Head of caudate nucleus (tissue), 42 donors: ENCODE data around the gene CHSY3.

ENCODE experiments used
- DNase-seq, 42 donors: peaks; one replicate each; pipeline versions ENCODE4 v3.0.0 to v3.0.0-alpha.2; 2020 to 2021; ENCODE audit warnings: mixed read lengths in 7 of 42
- intact Hi-C: fragments of 100-400 bp; cut with DNase I; formaldehyde crosslinking; loops from one replicate; pipeline ENCODE4 v1.15.0; 2022

CHSY3 gene

GRCh38 chr5:130116972-130117371 lies 212.7 kb downstream of the CHSY3 start:
- DNase-seq, result no peak
- intact Hi-C loops, result no loop called here

DNA sequence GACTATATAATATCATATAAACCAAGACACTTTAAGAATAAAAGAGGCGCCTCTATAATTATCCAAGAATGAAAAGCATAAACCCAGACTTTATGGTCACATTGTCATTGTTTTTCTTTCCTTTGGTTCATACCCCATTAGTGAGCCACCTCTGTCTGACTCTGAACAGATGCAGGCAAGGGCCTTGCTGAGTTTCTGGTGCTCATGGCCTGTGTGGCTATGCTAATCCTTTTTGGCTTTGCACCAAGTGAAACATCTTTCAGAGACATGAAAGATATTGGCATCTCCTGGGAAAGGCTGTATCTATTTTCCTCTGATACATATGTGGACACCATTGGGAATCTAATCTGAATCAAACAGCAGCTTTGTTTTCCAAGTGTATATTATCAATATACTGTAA lies 222.5 kb downstream of the CHSY3 start:
- intact Hi-C loops, result no loop called here
- DNase-seq, result no peak

- intact Hi-C loops, result no loop called here
- DNase-seq, result peak in 1 of 42 donors; percentile 19
These were observed 231.2 kb downstream of the CHSY3 start for GRCh38 chr5:130135506-130135905.

DNA sequence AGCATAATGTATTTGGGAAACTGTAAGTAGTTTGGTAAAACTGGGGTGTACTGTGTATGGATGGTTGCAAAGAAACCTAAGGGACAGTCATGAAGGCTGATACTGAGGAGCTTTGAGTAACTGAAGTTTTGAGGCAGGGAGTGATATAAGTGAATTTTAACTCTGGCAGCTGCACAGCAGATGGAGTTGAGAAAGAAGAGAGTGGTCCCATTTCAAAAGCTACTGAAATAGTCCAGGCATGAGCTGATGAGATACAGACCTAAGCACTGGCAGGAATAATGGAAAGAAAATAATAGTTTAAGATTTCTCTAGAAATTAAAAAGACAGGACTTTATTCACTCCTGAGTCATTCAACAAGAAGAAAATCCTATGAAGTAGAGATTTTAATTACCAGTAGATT lies 232.0 kb downstream of the CHSY3 start:
- intact Hi-C loops, result no loop called here
- DNase-seq, result no peak

GRCh38 chr5:130137681-130138080 lies 233.4 kb downstream of the CHSY3 start:
- DNase-seq, result no peak
- intact Hi-C loops, result no loop called here

- intact Hi-C loops, result no loop called here
- no peak for DNase-seq
These were observed 234.3 kb downstream of the CHSY3 start for GRCh38 chr5:130138406-130139045.

DNA sequence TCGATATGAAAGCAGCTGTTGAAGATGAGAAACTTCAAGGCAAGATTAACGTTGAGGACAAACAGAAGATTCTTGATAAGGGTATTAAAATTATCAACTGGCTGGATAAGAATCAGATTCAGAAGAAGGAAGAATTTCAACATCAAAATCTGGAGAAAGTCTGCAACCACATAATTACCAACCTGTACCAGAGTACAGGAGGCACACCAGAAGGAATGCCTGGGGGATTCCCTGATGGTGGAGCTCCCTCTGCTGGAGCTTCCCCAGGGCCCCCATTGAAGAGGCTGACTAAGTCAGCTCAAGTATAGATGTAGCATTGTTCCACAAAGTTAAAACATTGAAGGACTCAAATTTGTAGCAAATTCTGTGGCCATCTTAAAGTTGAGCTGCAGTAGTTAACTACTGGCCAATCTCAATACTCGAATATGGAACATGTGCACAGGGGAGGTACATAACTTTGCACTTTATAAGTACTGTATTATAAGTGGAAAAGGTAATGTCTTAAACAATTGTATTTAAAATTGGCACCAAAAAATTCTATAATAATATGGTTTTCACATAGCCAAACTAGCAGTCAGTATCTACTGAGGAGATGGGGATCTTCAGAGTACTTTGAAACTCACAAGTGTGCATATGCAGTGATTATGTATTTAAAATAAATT lies 237.5 kb downstream of the CHSY3 start:
- intact Hi-C loops, result no loop called here
- peak in 40 of 42 donors; percentile 11 to 85 (median 53) for DNase-seq

DNA sequence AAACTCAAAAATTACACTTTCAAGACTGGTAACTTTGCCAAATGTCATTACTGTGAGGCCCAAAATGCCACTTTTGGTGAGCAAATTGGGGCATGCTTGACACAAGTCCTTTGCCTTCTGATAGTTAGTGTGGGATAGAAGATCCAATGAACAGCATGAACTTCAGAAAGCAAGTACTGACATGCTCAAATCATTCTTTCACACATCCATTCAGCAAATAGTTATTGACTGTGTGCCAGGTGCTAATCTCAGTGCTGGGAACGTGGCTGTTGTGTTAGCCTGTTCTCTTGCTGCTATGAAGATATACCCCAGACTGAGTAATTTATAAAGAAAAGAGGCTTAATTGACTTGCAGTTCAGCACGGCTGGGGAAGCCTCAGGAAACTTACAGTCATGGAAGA lies 247.0 kb downstream of the CHSY3 start:
- intact Hi-C loops, result no loop called here
- DNase-seq, result no peak

DNA sequence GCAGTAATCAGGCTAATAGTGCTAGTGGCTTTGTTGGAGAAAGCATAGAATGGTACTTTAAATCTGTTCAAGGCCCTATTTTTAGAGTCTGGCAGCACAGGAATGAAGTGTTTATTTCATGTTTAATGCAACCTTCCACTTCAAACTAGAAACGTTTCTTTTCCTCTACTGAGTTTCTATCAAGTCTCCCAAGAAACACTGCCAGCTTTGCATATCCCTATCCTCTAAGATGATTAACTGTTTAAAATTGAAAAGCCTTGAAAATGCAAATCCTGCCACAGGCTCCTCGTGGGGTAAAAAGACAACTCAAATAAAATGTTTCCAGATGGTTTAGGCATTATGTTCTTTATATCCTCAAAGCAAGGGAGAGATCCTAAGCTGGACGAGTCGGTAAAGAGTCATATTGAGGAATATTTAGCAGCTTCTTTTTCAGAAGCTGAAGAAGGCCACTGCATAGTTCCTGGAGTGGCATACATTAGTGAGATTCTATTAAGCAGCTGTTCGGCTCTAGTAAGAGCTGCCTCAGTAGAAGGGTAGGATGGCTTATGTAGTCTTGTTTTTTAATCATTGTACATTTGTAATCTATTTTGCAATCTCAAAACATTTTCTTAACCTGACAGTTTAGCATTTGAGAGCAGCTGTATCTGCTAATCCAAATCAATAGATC lies 251.2 kb downstream of the CHSY3 start:
- intact Hi-C loops, result no loop called here
- DNase-seq, result no peak

- intact Hi-C loops, result no loop called here
- DNase-seq, result no peak
These were observed 253.8 kb downstream of the CHSY3 start for GRCh38 chr5:130158036-130158435.

- intact Hi-C loops, result no loop called here
- no peak for DNase-seq
These were observed 255.7 kb downstream of the CHSY3 start for GRCh38 chr5:130159968-130160367.

- DNase-seq, result peak in 1 of 42 donors; percentile 14
- intact Hi-C loops, result no loop called here
These were observed 260.7 kb downstream of the CHSY3 start for GRCh38 chr5:130164966-130165365.

DNA sequence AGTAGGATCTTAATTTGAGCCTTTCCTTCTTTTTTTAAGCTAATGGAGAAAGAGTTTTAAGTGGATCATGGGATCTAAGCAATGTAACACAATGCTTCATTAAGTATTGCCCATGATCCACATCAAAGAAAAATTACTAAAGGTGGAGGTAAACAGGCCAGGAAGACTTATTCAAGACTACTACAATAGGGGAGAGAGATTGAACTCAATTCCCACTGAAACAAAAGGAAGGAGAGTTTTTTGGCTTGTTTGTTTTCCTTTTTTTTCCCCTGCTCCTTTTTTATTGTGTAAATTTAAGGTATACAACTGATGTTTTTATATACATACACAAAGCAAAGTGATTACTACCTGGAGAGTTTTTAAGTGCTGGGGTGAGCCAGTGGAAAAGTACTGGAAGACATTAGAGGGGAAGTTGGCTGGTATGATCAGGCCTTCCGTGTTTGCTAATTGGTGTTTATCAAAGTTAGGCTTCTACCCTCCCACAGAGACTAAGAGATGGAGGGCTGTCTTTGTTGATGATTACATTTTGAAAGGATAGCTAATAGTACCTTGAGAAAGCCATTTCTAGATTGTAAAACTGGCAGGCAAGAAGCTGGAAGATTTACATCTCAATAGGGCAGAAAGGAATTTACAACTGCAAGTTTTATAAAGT lies 262.7 kb downstream of the CHSY3 start:
- no peak for DNase-seq
- intact Hi-C loops, result no loop called here

GRCh38 chr5:130168211-130168610 lies 263.9 kb downstream of the CHSY3 start:
- intact Hi-C loops, result no loop called here
- peak in 24 of 42 donors; percentile 8 to 74 (median 30) for DNase-seq

DNA sequence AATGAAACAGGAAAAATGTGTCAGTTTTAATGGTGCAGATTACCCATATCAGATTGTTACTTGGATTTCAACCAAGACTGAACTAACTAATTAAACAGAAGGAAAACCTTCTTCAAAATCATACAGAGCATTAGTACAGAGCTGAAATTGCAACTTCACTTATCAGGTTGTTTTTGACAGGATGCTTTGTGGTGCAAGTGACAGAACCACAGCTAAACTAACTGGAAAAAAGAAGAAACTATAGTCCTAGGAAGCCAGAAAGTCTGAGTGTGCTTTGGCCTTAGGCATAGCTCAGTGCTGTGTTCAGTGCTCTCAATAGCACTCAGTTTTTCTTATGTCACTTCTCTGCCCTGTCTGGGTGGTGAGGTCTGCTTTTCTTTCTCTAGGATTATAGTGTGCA lies 267.4 kb downstream of the CHSY3 start:
- intact Hi-C loops, result no loop called here
- DNase-seq, result no peak

DNA sequence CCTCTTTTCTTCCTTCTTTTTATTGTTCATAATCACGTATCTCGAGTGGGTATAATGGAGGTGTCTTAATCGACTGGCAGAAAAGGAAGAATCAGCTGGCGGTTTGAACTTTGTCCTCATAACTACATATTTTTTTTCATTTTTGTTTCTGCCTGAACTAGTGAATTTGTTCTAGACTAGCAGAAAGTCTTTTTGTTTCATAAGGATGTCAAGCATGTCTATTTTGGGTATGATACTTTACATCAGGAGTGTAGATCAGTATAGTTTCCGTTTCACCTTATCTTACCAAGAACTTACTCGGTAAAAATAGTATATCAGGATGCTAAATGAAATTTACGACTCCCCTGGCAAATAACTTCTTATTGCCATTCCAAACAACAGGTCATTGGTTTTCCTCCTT lies 278.9 kb downstream of the CHSY3 start:
- intact Hi-C loops, result no loop called here

GRCh38 chr5:130189961-130190360 lies 285.7 kb downstream of the CHSY3 start:
- intact Hi-C loops, result no loop called here
- DNase-seq, result peak in 35 of 42 donors; percentile 16 to 82 (median 47)

More for the DNA sequence above, 278.9 kb downstream of the CHSY3 start:
- DNase-seq, result no peak

GRCh38 chr5:130198927-130199326 lies 294.7 kb downstream of the CHSY3 start:
- intact Hi-C loops, result no loop called here
- DNase-seq, result no peak

- intact Hi-C loops, result no loop called here
- DNase-seq, result no peak
These were observed 302.4 kb downstream of the CHSY3 start for GRCh38 chr5:130206686-130207085.

DNA sequence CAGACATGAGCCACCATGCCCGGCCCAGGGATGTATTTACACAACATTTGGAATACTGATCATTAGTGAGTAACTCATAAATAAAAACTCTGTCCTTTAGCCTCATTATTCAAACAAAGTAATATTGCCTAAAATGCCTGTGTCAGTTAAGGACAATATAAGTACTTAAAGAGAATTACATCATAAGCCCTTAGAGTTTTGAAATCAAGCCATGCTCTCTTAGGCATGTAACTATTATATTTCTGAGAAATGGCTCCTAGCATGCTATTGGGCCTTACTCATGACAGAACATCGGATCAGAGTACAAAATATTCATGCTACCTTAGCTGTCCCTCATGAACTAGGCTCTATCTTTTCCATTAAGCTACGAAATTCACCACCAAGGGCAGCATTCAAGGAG lies 309.3 kb downstream of the CHSY3 start:
- intact Hi-C loops, result no loop called here
- DNase-seq, result no peak
